A673 (cell line): ENCODE measurements around the gene BMPR1B.

Experiments used
- CTCF ChIP-seq: fragments of 300-800, 200-600 bp; sonication (generic); conservative IDR thresholded peaks from 2 replicates; pipeline ENCODE4 v1.5.1; 2017; ENCODE audit warnings: low read depth, mild to moderate bottlenecking, antibody characterized with exemption, low read length, moderate library complexity, mixed read lengths
- EZH2 ChIP-seq: fragments of 200-600 bp; sonication (generic); IDR thresholded peaks from 2 replicates; pipeline ENCODE4 v1.6.1; 2017; ENCODE audit warnings: borderline replicate concordance, low read depth, mild to moderate bottlenecking, mixed read lengths, antibody characterized with exemption, low read length; ENCODE audit not compliant: poor library complexity, severe bottlenecking

GRCh38 chr4:94744850-94745249 is 12.9 kb upstream of the BMPR1B start:
- TF ChIP-seq CTCF (no peak), EZH2 (no peak)
